KMS-11 (cell line): Measurements from ENCODE around the gene PGAP2.

Experiments used
- H2AFZ ChIP-seq: fragments of 200-600 bp; sonication (generic); 2 replicates; pipeline ENCODE4 v1.6.1; 2016; ENCODE audit warnings: antibody characterized with exemption, mixed run types, low read depth
- H3K27ac ChIP-seq: fragments of 200-600 bp; sonication (generic); 2 replicates; pipeline ENCODE4 v1.6.1; 2016; ENCODE audit warnings: mild to moderate bottlenecking, mixed run types
- H3K27me3 ChIP-seq: fragments of 200-600 bp; sonication (generic); 2 replicates; pipeline ENCODE4 v1.6.1; 2017; ENCODE audit warnings: mild to moderate bottlenecking, low read depth, mixed run types, moderate library complexity; ENCODE audit not compliant: insufficient read depth
- H3K36me3 ChIP-seq: fragments of 200-600 bp; sonication (generic); 2 replicates; pipeline ENCODE4 v1.6.1; 2017; ENCODE audit warnings: mild to moderate bottlenecking, mixed run types; ENCODE audit not compliant: insufficient read depth
- H3K4me1 ChIP-seq: fragments of 200-600 bp; sonication (generic); 2 replicates; pipeline ENCODE4 v1.6.1; 2016; ENCODE audit warnings: mild to moderate bottlenecking, low read depth, mixed run types; ENCODE audit not compliant: poor library complexity, severe bottlenecking
- H3K4me2 ChIP-seq: fragments of 200-600 bp; sonication (generic); 2 replicates; pipeline ENCODE4 v1.7.0; 2016; ENCODE audit warnings: mild to moderate bottlenecking, mixed run types
- H3K4me3 ChIP-seq: fragments of 200-600 bp; sonication (generic); IDR thresholded peaks from 2 replicates; pipeline ENCODE4 v1.6.1; 2017; ENCODE audit warnings: low read depth, low read length, mixed read lengths; ENCODE audit not compliant: insufficient read depth
- H3K79me2 ChIP-seq: fragments of 200-600 bp; sonication (generic); 2 replicates; pipeline ENCODE4 v1.6.1; 2016; ENCODE audit warnings: low read depth, mixed run types; ENCODE audit not compliant: insufficient read depth
- H3K9ac ChIP-seq: fragments of 200-600 bp; sonication (generic); 2 replicates; pipeline ENCODE4 v1.6.1; 2016; ENCODE audit warnings: mild to moderate bottlenecking, mixed run types
- H4K20me1 ChIP-seq: fragments of 200-600 bp; sonication (generic); 2 replicates; pipeline ENCODE4 v1.6.1; 2016; ENCODE audit warnings: mild to moderate bottlenecking, mixed run types; ENCODE audit not compliant: insufficient read depth
- CTCF ChIP-seq: fragments of 200-600 bp; sonication (generic); conservative IDR thresholded peaks from 2 replicates; pipeline ENCODE4 v1.6.1; 2017; ENCODE audit warnings: low read depth, mild to moderate bottlenecking, antibody characterized with exemption, low read length, moderate library complexity, mixed read lengths

Gene PGAP2

GRCh38 chr11:3873712-3874349 lies 65.5 kb downstream of the PGAP2 start:
- Histone ChIP-seq H3K4me1 (peaks cover 48% of the 10 kb centered on the region), H3K27me3 (no peaks in the 10 kb centered on the region), H4K20me1 (no peaks in the 10 kb centered on the region), H3K79me2 (peaks cover 35% of the 10 kb centered on the region), H3K4me3 (no peak overlapping the region), H3K36me3 (no peaks in the 10 kb centered on the region), H3K27ac (no peak overlapping the region), H3K4me2 (no peak overlapping the region), H3K9ac (no peak overlapping the region), H2AFZ (no peak overlapping the region)
- TF ChIP-seq CTCF, result no peak
